GM21367 (cell line): Measurements from ENCODE around the gene GKAP1.
"Not testable (repeated sequence)": the region's sequence is repeated elsewhere in the genome, so short reads cannot be mapped to it uniquely, and the experiment has no call there.

Experiments
- ATAC-seq: cut with Tn5 transposase; IDR thresholded peaks from one replicate; pipeline ENCODE4 v1.9.1; 2021; ENCODE audit not compliant: unreplicated experiment

The GKAP1 gene

DNA sequence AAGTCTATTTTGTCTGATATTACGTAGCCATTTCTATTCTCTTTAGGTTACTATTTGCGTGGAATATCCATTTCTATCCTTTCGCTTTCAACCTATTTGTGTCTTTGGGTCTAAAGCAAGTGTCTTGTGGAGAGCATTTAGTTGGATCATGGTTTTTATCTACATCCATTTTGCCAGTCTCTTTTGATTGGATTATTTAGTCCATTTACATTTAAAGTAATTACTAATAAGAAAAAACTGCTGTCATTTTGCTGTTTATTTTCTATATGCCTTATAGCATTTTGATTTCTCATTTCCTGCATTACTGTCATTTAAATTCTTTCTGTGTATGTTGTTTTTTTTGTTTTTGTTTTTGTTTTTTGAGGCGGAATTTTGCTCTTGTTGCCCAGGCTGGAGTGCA lies 83.8 kb downstream of the GKAP1 start:
- ATAC-seq, result no peak

DNA sequence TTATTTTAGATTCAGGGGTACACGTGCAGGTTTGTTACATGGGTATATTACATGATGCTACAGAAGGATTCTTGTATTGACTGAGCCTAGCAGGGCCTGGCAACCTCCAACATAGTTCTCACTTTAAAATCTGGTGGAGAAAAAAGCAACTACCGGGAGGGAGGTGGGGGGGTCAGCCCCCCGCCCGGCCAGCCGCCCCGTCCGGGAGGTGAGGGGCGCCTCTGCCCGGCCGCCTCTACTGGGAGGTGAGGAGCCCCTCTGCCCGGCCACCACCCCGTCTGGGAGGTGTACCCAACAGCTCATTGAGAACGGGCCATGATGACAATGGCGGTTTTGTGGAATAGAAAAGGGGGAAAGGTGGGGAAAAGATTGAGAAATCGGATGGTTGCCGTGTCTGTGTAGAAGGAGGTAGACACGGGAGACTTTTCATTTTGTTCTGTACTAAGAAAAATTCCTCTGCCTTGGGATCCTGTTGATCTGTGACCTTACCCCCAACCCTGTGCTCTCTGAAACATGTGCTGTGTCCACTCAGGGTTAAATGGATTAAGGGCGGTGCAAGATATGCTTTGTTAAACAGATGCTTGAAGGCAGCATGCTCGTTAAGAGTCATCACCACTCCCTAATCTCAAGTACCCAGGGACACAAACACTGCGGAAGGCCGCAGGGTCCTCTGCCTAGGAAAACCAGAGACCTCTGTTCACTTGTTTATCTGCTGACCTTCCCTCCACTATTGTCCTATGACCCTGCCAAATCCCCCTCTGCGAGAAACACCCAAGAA lies 88.8 kb downstream of the GKAP1 start:
- not testable (repeated sequence) for ATAC-seq

DNA sequence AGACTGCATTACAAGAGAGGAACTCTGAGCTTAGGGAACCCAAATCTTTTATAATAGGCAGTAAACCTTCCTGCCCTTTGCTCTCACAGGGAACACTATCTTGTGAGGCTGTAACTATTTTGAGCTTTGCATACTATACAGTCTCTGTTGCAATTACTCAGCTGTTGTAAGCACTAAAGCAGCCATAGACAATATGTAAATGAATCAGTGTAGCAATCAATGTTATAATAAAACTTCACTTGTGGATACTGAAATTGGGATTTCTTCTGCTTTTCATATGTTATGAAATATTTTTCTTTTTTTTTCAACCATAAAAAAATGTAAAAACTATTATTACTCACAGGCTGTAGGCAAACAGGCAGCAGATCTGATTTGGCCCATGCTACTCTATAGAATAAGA lies 93.1 kb downstream of the GKAP1 start:
- ATAC-seq, result no peak

GRCh38 chr9:83722726-83723495 lies 94.7 kb downstream of the GKAP1 start:
- no peak for ATAC-seq

DNA sequence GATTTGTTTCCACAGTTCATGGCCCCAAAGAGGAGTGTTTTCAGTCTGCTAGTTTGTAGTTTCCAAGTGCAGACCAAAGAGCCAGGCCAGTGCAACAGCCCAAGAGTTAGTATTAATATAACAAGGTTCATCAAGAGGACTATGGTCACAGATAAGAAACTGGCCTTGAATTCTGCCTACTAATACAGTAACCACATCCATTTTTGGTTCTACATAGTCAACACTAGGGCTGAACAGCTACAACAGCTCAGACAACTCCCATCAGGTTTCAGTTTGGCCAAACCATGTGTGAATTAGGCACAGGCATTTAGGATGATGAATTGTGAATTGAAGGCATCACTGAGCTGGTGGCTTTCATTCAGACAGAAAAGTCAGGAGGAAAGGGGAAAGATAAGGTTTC lies 96.1 kb downstream of the GKAP1 start:
- no peak for ATAC-seq

DNA sequence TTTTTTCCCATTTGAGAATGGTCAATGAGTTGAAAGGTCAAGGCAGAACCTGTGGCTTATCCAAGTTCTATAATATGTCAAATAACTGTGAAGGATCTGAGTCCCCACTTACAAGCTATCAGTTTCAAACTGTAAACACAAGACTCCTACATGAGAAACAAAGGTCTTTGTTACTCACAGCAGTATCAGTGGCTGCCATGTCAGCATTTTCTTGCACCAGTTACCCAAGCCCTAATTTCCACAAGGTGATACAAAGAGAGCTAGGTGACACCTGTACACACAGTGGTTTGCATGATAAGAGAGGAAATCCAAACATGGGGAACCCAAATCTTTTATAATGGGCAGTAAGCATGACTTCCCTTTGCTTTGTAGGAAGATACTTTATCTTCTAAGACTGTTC lies 101.8 kb downstream of the GKAP1 start:
- no peak for ATAC-seq

- no peak for ATAC-seq
Observed at GRCh38 chr9:83715221-83715620, 102.3 kb downstream of the GKAP1 start.

DNA sequence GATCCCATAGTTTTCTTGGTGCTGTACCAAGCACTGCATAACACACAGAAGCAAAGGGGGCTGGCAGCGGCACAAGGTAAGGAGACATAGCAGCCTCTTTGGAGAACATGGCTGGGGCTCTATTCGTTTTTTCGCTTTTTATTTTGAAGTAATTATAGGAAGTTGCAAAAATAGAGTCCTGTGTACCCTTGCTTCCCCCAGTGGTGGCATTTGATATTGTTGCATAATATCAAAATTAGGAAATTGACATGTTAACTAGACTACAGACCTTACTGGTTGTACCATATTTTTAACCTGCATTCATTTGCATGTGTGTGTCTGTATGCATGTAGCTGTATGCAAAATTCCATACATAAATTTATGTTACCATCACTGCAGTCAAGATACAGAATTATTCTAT lies 103.2 kb downstream of the GKAP1 start:
- no peak for ATAC-seq

DNA sequence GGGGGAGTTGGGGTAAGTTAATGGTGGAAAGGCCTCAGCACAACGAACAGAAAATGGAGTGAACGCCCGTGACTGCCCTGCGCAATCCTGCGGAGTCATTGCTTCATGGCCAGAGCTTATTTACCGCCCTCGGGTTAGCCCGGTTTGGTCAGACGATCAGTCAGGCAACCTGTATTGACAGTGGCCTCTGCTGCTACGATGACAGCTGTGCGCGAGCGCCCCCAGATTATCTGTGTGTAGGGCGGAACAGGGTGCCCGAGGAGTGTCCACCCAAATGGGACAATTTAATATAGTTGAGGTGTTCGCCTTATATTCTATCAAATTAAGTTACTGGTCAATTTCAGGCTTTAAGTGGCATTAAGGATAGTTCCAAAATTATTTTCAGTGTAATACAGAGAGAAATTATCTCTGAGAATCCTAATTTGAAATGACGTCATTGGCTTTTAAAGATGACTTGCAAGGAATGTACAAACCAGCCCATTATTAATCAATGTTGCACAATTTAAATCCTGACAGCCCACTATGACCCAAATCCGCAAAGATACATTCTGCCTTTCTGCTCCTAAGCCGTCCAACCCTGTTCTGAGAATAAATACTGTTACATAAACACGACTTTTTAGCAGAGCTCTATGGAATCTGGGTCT lies 108.9 kb downstream of the GKAP1 start:
- peak; percentile 53 for ATAC-seq

GRCh38 chr9:83707768-83708514 lies 109.6 kb downstream of the GKAP1 start, which contains the start of gene UBQLN1:
Gene UBQLN1, minus strand, starts transcription at chr9:83707958. Its CDS starts 279 bp downstream, at chr9:83707679.
- peak; percentile 72 for ATAC-seq

GRCh38 chr9:83707518-83707767 lies 110.1 kb downstream of the GKAP1 start:
- peak; percentile 28 for ATAC-seq

- peak; percentile 10 for ATAC-seq
Observed at GRCh38 chr9:83706676-83707517, 110.7 kb downstream of the GKAP1 start.

DNA sequence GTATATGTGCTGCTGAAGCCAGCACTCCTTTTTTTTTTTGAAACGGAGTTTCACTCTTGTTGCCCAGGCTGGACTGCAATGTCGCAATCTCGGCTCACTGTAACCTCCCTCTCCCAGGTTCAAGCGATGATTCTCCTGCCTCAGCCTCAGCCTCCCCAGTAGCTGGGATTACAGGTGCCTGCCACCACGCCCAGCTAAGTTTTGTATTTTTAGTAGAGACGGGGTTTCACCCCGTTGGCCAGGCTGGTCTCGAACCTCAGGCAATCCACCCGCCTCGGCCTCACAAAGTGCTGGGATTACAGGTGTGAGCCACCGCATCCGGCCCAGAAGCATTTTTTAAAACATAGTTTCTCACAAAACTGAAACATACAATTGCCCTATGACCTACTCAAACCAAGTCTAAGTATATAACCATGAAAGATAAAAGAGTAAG lies 112.3 kb downstream of the GKAP1 start:
- not testable (repeated sequence) for ATAC-seq

GRCh38 chr9:83701769-83702168 lies 115.8 kb downstream of the GKAP1 start:
- no peak for ATAC-seq

DNA sequence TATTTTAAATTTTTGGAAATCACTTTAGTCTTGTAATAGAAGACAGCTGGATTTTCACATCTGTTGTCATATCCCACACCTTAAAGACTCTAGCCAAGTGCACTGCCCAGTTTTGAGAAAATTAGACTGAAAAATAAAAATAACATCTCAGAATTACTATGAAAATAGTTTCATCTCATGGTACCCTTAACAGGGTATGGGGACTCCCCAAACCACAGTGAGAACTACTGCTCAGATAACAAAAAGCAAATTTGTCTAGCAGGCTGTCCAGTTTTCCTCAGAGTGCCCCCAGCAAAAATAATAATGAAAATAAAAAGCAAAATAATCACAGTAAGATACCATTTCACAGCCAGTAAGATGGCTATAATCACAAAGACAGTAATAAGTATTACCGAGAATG lies 116.3 kb downstream of the GKAP1 start:
- ATAC-seq, result no peak

- no peak for ATAC-seq
Observed at GRCh38 chr9:83699615-83700014, 118.0 kb downstream of the GKAP1 start.

DNA sequence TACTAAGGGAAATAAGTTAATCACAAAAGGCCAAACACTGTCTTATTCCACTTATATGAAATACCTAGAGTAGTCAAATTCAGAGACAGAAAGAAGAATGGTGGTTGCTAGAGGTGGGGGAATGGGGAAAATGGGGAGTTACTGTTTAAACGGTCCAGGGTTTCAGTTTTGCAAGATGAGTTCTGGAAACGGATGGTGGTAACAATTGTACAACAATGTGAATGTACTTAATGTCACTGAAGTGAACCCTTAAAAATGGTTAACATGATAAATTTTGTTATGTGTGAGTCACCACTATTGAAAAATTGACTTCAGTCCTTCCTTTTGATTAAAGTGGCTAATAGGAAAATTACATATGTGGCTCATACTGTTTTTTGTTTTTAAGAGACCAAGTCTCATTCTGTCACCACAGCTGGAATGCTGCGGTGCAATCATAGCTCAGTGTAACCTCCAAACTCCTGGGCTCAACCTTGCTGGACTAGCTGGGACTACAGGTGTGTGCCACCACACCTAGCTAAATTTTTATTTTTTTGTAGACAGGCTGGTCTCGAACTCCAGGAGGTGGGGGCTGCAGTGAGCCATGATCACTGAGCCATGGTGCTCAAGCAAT lies 118.5 kb downstream of the GKAP1 start:
- ATAC-seq, result no peak

DNA sequence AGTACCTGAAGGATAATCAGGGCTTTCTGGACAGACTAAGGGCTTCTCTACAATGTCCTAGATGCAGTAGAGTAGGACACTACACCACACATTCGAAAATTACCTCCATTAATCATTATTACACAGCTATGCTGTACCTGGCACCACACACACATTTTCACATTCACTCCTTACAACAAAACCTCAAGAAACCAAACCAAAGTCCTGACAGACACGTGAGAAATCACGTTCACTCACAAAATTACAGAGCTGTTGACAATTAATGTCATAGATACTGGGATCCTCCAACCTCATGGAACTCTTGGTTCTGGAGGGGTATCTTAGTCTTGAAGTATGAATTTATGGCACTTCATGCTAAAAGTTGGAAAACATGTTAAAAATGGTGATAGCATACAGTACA lies 126.1 kb downstream of the GKAP1 start:
- no peak for ATAC-seq
